Activated CD8-positive, alpha-beta memory T cell treated with anti-CD3 and anti-CD28 coated beads, Interleukin-2, amount 50 U/mL, for 4 hours (primary cell): ENCODE data around the gene RNF224.
A peak's percentile ranks its signal among the peaks of the same experiment; 100 is the strongest.
"Not testable (repeated sequence)": the region's sequence is repeated elsewhere in the genome, so short reads cannot be mapped to it uniquely, and the experiment has no call there.

ENCODE experiments used
- DNase-seq: peaks from one replicate; pipeline ENCODE4 v3.0.0-alpha.2; 2020

Gene RNF224

DNA sequence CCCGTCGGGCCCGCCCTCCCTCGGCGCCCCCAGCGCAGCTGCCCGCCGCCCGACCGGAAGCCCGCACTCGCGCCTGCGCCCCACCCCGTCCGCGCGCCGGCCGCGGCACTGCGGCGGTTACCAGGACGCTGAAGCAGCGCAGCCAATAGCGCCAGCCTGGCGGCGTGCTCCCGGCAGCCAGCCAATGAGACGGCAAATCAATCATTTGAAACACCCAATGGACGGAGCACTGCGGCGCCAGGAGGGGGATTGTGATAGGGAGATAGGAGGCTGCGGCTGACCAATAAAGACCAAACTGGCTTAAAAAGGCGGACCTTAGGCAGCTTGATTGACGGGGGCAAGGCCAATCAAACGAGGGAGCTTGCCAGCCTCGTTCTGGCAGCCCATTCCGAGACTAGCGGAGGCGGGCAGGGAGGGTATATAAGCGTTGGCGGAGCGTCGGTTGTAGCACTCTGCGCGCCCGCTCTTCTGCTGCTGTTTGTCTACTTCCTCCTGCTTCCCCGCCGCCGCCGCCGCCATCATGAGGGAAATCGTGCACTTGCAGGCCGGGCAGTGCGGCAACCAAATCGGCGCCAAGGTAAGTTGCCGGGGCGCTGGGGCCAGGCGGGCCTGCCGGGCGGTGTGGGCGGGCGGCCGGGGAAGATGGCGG lies 13.7 kb downstream of the RNF224 start, which contains the start of gene TUBB4B:
TUBB4B (plus strand) TSS at position 447 of the 649 bp plus-strand sequence; CDS start at position 521, 74 bp downstream.
- peak; percentile 94 for DNase-seq

DNA sequence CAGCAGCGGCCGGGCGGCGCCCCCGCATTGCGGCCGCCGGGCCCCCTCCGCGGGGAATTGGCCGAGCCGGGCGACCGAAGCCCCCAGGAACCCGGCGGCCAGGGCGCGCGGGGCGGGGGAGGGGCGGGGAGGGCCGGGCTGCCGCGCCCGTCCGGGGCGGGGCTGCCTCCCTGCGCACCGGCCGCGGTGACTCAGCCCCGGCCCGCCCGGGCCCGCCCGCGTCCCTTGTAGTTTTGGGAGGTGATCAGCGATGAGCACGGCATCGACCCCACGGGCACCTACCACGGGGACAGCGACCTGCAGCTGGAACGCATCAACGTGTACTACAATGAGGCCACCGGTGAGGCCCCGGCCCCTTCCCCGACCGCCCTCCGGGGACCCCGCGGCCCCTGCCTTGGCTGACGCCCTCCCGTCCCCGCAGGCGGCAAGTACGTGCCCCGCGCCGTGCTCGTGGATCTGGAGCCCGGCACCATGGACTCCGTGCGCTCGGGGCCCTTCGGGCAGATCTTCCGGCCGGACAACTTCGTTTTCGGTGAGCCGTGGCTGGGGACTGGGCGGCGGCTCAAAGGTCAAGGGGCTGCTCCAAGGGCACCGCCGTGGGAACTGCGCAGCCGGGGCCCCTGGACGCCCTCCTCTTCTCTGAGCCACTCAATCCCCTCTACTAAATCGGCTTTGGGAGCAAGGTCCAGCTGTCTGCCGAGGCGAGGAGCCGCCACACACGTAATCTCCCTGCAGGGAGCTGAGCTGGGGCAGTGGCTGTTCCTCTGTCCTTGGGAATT lies 14.4 kb downstream of the RNF224 start:
- DNase-seq, result peak; percentile 81

- DNase-seq, result no peak
These were observed 15.2 kb downstream of the RNF224 start for GRCh38 chr9:137242269-137243203.

- not testable (repeated sequence) for DNase-seq
These were observed 15.9 kb downstream of the RNF224 start for GRCh38 chr9:137243266-137243625.

- DNase-seq, result no peak
These were observed 16.6 kb downstream of the RNF224 start for GRCh38 chr9:137243626-137244485.

DNA sequence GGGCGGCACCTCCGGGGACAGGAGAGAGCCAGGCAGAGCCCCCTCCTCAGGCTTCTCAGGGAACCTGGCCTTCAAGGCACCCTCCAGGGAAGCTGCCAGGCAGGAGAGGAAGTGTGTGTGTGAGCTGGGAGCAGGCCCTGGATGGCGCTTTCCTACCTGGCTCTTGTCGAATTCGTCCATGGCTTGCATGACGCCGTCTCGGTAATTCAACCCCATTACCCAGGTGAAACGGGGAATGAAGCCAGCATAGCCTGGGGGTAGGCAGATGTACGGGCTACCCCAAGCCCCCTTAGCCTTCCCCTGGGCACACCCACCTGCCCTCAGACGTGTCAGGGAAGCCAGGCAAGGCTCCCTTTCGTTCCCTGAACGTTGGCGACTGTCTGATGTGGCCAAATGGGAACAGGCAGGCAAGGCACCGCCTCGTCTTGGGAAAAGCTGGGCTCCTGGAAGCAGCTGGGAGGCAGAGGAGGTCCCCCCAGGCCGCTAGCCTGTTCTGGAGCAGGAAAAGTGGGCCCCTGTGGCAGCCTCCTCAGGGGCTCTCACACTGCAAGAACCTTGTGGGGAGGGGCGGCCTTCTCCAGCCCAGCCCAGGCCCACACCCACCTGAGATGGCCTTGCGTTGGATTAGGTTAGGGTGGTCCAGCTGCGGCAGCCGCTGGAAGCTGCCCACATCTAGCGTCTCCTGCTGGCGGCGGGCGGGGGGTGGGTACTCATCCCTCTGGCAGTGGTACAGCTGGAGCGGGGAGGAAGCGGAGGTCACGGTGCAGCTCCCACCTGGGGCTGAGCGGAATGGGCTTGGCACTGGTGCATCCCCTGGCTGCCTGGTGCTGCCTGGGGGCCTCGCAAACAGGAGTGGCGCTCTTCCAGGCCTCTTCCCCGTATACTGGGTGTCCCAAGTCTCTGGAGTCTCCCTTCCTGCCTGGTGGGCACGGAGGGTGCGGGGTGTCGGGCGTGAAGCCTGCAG lies 17.5 kb downstream of the RNF224 start:
- no peak for DNase-seq

GRCh38 chr9:137245450-137246421 lies 18.4 kb downstream of the RNF224 start:
- no peak for DNase-seq

GRCh38 chr9:137247135-137247915 lies 20.0 kb downstream of the RNF224 start:
- no peak for DNase-seq

DNA sequence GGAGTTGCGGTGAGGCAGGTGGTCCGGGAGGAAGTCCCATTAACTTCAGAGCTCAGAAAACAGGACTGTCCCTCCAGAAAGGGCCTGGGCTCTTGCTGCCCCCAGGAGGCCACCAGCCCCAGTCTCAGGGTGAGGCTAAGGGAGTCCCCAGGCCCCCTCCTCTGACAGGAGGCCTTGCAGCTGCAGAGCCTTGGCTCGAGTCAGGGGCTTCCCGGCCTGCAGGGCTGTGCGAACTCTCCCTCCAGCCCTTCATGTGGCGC lies 20.5 kb downstream of the RNF224 start:
- no peak for DNase-seq

GRCh38 chr9:137250329-137251193 lies 23.3 kb downstream of the RNF224 start:
- DNase-seq, result no peak

- no peak for DNase-seq
These were observed 23.8 kb downstream of the RNF224 start, which contains the start of gene STPG3 for GRCh38 chr9:137251194-137251461. STPG3 (plus strand) TSS chr9:137251286; CDS start chr9:137251287, 1 bp downstream.

DNA sequence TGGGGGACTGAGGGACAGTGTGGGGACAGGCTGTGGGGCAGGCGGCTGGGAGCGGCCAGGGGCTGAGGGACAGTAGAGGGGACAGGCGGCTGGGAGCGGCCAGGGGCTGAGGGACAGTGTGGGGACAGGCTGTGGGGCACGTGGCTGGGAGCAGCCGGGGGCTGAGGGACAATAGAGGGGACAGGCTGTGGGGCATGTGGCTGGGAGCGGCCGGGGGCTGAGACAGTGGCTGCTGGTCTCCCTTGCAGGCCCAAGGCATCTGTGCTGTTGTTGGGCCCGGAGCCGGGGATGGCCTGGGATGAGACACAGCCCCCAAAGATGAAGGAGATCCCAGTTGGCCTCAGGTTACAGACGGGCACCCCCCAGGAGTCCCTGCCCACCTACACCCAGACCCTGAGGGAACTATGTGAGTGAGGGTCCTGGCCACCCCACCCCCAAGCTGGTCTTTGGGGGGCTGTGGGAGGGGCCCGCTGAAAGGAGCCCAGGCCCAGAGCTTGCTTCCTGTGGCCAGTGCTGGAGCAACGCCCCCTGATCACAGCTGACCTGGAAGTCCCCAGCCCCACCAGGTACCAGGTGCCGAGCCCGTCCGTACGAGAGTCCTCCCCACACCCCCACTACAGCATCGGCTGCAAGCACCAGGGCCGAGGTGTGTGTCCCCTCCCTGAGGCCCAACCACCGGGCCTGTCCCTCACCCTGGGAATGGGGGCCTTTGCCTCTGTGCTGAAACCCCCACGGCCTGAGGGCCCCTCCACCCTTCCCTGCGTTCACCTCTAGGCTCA lies 24.4 kb downstream of the RNF224 start:
- DNase-seq, result no peak

DNA sequence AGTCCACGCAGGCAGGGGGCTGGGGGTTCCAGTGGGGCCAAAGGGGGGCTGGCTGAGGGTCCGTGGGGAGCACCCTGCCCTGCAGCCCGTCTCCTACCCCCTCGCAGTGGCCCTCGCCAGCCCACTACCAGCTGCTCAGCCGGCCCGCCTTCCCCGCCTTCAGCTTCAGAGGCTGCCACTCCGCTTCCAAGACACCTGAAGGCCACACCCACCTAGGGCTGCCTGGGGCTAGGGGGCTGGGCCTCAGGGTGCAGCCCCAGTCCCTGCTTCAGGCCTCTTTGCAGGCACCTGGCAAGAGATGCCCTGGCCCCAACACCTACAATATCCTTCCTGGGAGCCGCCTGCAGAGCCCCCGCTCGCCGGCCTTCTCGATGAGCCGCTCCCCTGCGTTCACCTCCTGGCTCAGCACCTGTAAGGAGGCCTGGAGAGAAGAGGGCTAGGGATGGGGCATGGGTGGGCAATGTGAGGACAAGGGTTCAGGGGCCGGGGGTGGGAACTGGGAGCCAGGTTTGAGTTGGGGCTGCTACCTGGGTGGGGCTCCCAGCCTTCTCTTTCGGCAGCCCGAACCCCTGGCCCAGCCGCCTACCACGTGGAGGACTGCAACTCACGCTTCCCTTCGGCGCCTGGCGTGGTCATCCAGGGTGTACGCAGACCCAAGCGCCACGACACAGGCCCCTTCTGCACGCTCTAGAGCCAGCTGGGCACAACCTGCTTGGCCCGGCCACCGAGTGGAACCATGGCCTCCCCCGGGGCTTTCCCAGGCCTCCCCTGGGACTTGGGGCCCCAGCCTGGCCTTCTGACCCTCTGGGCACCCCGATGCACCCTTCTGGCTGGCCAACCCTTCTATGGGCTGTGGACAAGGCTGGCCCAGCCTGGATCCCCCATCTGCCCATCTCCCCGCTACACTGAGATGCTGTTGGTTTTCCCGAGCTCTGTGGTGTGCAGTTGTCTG lies 25.5 kb downstream of the RNF224 start:
- no peak for DNase-seq

DNA sequence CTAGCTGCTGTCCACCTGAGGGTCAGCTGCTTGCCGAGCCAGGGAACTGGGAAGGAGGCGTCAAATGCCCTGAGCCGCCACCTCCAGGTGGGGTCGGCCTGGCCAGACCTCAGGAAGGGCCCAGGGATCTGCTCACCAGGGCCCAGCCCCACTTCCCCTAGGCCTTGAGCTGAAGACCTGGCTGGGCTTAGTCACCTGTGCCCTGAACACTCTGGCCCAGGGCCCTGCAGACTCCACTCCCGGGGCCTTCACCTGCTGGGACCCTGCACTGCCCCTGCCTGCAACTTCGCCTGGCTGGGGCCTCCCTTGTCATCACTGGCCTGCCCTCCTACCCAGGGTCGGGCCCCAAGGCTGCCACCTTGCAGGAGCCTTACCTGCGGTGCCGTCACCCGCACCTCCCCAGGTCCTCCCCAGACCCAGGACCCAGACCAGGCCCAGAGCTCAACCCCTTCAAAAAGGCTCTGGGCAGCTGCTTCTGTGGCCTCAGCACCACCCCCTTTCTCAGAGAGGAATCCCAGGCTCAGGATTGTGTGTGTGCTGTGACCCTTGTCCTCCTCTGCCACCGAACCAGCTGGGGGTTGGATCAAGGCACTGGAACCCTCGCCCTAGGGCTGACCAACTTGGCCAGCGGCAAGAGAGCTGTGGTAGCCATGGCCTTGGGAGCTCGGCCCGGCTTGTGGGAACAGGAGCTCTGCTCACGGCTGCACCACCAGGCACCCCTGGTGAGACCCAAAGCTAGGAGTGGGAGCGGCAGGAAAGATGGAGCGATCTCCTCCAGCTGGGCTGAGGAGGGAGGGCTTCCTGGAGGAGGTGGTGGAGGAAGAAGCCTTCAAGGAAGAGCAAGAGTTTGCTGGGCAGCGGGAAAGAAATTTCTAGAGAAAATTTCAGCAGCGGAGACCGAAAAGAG lies 26.7 kb downstream of the RNF224 start:
- DNase-seq, result no peak
